ENCODE data around the gene CCT6B. TPM values are rescaled to one million over a fixed set of nuclear protein-coding genes. Genes with fewer than 3 reads are reported as not detected.
A peak's percentile ranks its signal among the peaks of the same experiment; 100 is the strongest.

The CCT6B gene
- total and polyA plus RNA-seq, 2 of the 13 experiments (the other 11 are each of a cell fraction or from before 2014, with no cell fraction given) = 0.41 to 1.4 TPM

GRCh38 chr17:34980681-34981537 is 19.6 kb upstream of the CCT6B start (continued):
- TF ChIP-seq ZBTB34 (CRISPR knock-in tag; IDR thresholded peaks at IDR 0.05) (no peak), ZNF619 (CRISPR knock-in tag; IDR thresholded peaks at IDR 0.05) (no peak), ZNF274 (CRISPR knock-in tag; IDR thresholded peaks at IDR 0.05) (no peak; the same call in 1 of the 2 replicates), SIX4 (CRISPR knock-in tag; IDR thresholded peaks at IDR 0.05) (no peak; the same call in 1 of the 2 replicates), ATF2 (CRISPR knock-in tag; IDR thresholded peaks at IDR 0.05) (no peak), TP53 (CRISPR knock-in tag; conservative IDR thresholded peaks at IDR 0.05) (no peak), RNF219 (CRISPR knock-in tag; IDR thresholded peaks at IDR 0.05) (no peak), RARA (CRISPR knock-in tag; IDR thresholded peaks at IDR 0.05) (no peak), ZNF414 (CRISPR knock-in tag; IDR thresholded peaks at IDR 0.05) (no peak), HCFC1 (IDR thresholded peaks at IDR 0.05; ENCODE audit: low read depth, low read length) (no peak), DR1 (CRISPR knock-in tag; IDR thresholded peaks at IDR 0.05) (no peak), PREB (CRISPR knock-in tag; IDR thresholded peaks at IDR 0.05) (no peak), ZNF138 (CRISPR knock-in tag; IDR thresholded peaks at IDR 0.05; ENCODE audit: low read depth) (0 out of 2 replicates have a peak, but pooled peaks have one; percentile 22), ZNF468 (CRISPR knock-in tag; IDR thresholded peaks at IDR 0.05) (no peak), ARNTL (CRISPR knock-in tag; IDR thresholded peaks at IDR 0.05) (no peak), NR3C1 (CRISPR knock-in tag; IDR thresholded peaks at IDR 0.05) (no peak), ZNF609 (CRISPR knock-in tag; IDR thresholded peaks at IDR 0.05; ENCODE audit: borderline replicate concordance) (no peak), RFXANK (CRISPR knock-in tag; IDR thresholded peaks at IDR 0.05) (no peak)
